Esophagus squamous epithelium (tissue), 4 donors: ENCODE data around the gene GNPAT.

Experiments
- CTCF ChIP-seq, 6 experiments: fragments of 450-650 bp in 4 of 6; fragments of 200-600 bp in 2 of 6; sonication (generic) in 2 of 6; IDR thresholded peaks; one replicate each; pipeline ENCODE4 v1.5.1; 2016 to 2019; ENCODE audit warnings: antibody characterized with exemption in 6 of 6, mild to moderate bottlenecking in 4 of 6, moderate library complexity in 4 of 6
- POLR2A ChIP-seq, 4 donors: fragments of 450-650 bp; IDR thresholded peaks; one replicate each; pipeline ENCODE4 v1.6.1; 2017; ENCODE audit warnings: antibody characterized with exemption in 4 of 4, mild to moderate bottlenecking in 4 of 4, moderate library complexity in 3 of 4

GRCh38 chr1:231214918-231215680, 25.9 kb upstream of the GNPAT start:
- TF ChIP-seq CTCF (IDR thresholded peaks at IDR 0.05) = no peak
- no peak for TF ChIP-seq POLR2A (IDR thresholded peaks at IDR 0.05)
